GM21423 (cell line): ENCODE measurements around the gene TRPM3.
A peak's percentile ranks its signal among the peaks of the same experiment; 100 is the strongest.

ENCODE experiments used
- ATAC-seq: cut with Tn5 transposase; IDR thresholded peaks from one replicate; pipeline ENCODE4 v1.9.1; 2021; ENCODE audit warnings: mild to moderate bottlenecking, moderate library complexity; ENCODE audit not compliant: unreplicated experiment

Gene TRPM3

GRCh38 chr9:70625078-70625477 lies 496.3 kb downstream of the TRPM3 start:
- no peak for ATAC-seq

GRCh38 chr9:70618784-70619183 lies 502.6 kb downstream of the TRPM3 start:
- ATAC-seq = no peak

GRCh38 chr9:70617033-70617828 lies 504.2 kb downstream of the TRPM3 start:
- ATAC-seq = no peak

- no peak for ATAC-seq
These were observed 505.0 kb downstream of the TRPM3 start for GRCh38 chr9:70616228-70616990.

GRCh38 chr9:70615464-70616138 lies 505.8 kb downstream of the TRPM3 start:
- no peak for ATAC-seq

- ATAC-seq = no peak
These were observed 506.5 kb downstream of the TRPM3 start for GRCh38 chr9:70614786-70615463.

- ATAC-seq = no peak
These were observed 508.2 kb downstream of the TRPM3 start for GRCh38 chr9:70613024-70613768.

GRCh38 chr9:70610287-70610644 lies 511.2 kb downstream of the TRPM3 start:
- ATAC-seq = no peak

GRCh38 chr9:70609542-70610286 lies 511.7 kb downstream of the TRPM3 start:
- no peak for ATAC-seq

GRCh38 chr9:70609011-70609410 lies 512.4 kb downstream of the TRPM3 start:
- no peak for ATAC-seq

GRCh38 chr9:70607926-70608325 lies 513.5 kb downstream of the TRPM3 start:
- ATAC-seq = peak; percentile 59

GRCh38 chr9:70607329-70607728 lies 514.1 kb downstream of the TRPM3 start:
- no peak for ATAC-seq

- no peak for ATAC-seq
These were observed 518.4 kb downstream of the TRPM3 start for GRCh38 chr9:70603020-70603411.

GRCh38 chr9:70602321-70603019 lies 519.0 kb downstream of the TRPM3 start:
- ATAC-seq = peak; percentile 85

GRCh38 chr9:70601000-70601951 lies 520.1 kb downstream of the TRPM3 start:
- no peak for ATAC-seq

- no peak for ATAC-seq
These were observed 520.9 kb downstream of the TRPM3 start for GRCh38 chr9:70600506-70600905.

- no peak for ATAC-seq
These were observed 523.5 kb downstream of the TRPM3 start for GRCh38 chr9:70597886-70598285.

- no peak for ATAC-seq
These were observed 526.2 kb downstream of the TRPM3 start for GRCh38 chr9:70595211-70595610.
